K562 (cell line): ENCODE data around the gene TUT1. TPM values are rescaled to one million over a fixed set of nuclear protein-coding genes. Genes with fewer than 3 reads are reported as not detected.

Source experiments
- ATAC-seq: fragments of 200-7000 bp; cut with Tn5 transposase; 3 replicates; pipeline ENCODE4 v1.9.1; 2020; ENCODE audit warnings: moderate library complexity
- BruUV-seq: library from RNA; stranded (reverse); fragments of 400-500 nt; replicated peaks from 2 replicates; lab custom pipeline; 2021; lab: Mats Ljungman, UMichigan
- CTCF ChIA-PET: fragments of 300-600 bp; formaldehyde crosslinking; extraction: SDS; loops from one replicate; lab custom pipeline; 2021; ENCODE audit warnings: low intra/inter-chr PET ratio; lab: Yijun Ruan, JAX
- POLR2A ChIA-PET: fragments of 300-600, 350-650 bp; sonication (Branson Sonifier 250); formaldehyde crosslinking; extraction: SDS; loops from one replicate; lab custom pipeline; 2021; ENCODE audit warnings: antibody characterized with exemption, inconsistent platforms; lab: Yijun Ruan, JAX
- DNase-seq, 4 experiments: peaks; one replicate each; pipeline versions ENCODE4 v3.0.0 to v3.0.0-alpha.2; 2011 to 2018; ENCODE audit warnings: low spot score in 3 of 4, mixed read lengths in 3 of 4; ENCODE audit errors: extremely low read depth in 1 of 4
- FAIRE-seq: peaks from 2 replicates; lab custom pipeline; 2011; peaks lifted over from hg19 to GRCh38; lab: Jason Lieb, UNC
- H2AFZ ChIP-seq: 2 replicates; pipeline ENCODE4 v1.6.0; 2011; ENCODE audit warnings: low read depth, low read length, control low read depth, inconsistent platforms
- H3K27ac ChIP-seq: fragments of 200-600 bp; 3 replicates; pipeline ENCODE4 v1.8.0; 2011; ENCODE audit warnings: low read depth, mild to moderate bottlenecking, control low read depth, inconsistent platforms, low read length, moderate library complexity, mixed read lengths; ENCODE audit errors: extremely low read depth
- H3K27me3 ChIP-seq, 2 experiments: fragments of 300-600 bp in 1 of 2; 2 replicates in 1 of 2; 3 replicates in 1 of 2; pipeline versions ENCODE4 v1.6.0 to v1.8.0; 2011; ENCODE audit warnings: inconsistent platforms in 2 of 2, low read length in 2 of 2, mild to moderate bottlenecking in 1 of 2, mixed read lengths in 1 of 2, moderate library complexity in 1 of 2; ENCODE audit not compliant: control insufficient read depth in 2 of 2, insufficient read depth in 2 of 2
- H3K36me3 ChIP-seq: fragments of 300-600 bp; 3 replicates; pipeline ENCODE4 v1.8.0; 2011; ENCODE audit warnings: mild to moderate bottlenecking, low read length, inconsistent platforms; ENCODE audit not compliant: control insufficient read depth, insufficient read depth
- H3K4me1 ChIP-seq, 2 experiments: fragments of 200-600 bp in 1 of 2; replicated peaks in 1 of 2; 2 replicates in 1 of 2; 3 replicates in 1 of 2; pipeline versions ENCODE4 v1.5.1 to v1.8.0; 2011; ENCODE audit warnings: inconsistent platforms in 2 of 2, low read length in 2 of 2, mild to moderate bottlenecking in 1 of 2, mixed read lengths in 1 of 2, moderate library complexity in 1 of 2; ENCODE audit not compliant: control insufficient read depth in 2 of 2, insufficient read depth in 2 of 2
- H3K4me2 ChIP-seq: 2 replicates; pipeline ENCODE4 v1.6.1; 2011; ENCODE audit warnings: low read length, control low read depth, inconsistent platforms, mixed read lengths; ENCODE audit not compliant: insufficient read depth
- H3K4me3 ChIP-seq: fragments of 200-600 bp; sonication (generic), shearing (Covaris generic); 2 replicates; pipeline ENCODE4 v1.5.1; 2016; ENCODE audit warnings: control low read depth, inconsistent platforms
- H3K79me2 ChIP-seq: fragments of 200-600 bp; 3 replicates; pipeline ENCODE4 v1.8.0; 2011; ENCODE audit warnings: low read length, inconsistent platforms; ENCODE audit not compliant: control insufficient read depth, insufficient read depth
- H3K9ac ChIP-seq, 2 experiments: 2 replicates each; pipeline versions ENCODE4 v1.6.0 to v1.6.1; 2011; ENCODE audit warnings: low read depth in 2 of 2, low read length in 2 of 2, control low read depth in 1 of 2, inconsistent platforms in 1 of 2, mild to moderate bottlenecking in 1 of 2, mixed read lengths in 1 of 2; ENCODE audit not compliant: insufficient read depth in 1 of 2
- H3K9me1 ChIP-seq: one replicate; pipeline ENCODE4 v1.6.0; 2011; ENCODE audit warnings: inconsistent platforms, mild to moderate bottlenecking, low read length, moderate library complexity; ENCODE audit not compliant: control insufficient read depth, insufficient read depth
- H3K9me3 ChIP-seq: replicated peaks from 2 replicates; pipeline ENCODE4 v1.5.1; 2011; ENCODE audit warnings: low read depth, low read length, inconsistent platforms; ENCODE audit not compliant: control insufficient read depth, insufficient read depth
- H4K20me1 ChIP-seq: replicated peaks from 2 replicates; pipeline ENCODE4 v1.6.1; 2011; ENCODE audit warnings: low read length, inconsistent platforms, mixed read lengths; ENCODE audit not compliant: control insufficient read depth, insufficient read depth
- NFRKB ChIP-seq: fragments of 450-650 bp; IDR thresholded peaks from 2 replicates; pipeline ENCODE4 v1.6.1; 2016; ENCODE audit warnings: low read depth
- TCFL5 ChIP-seq: fragments of 250-450 bp; sonication (Bioruptor Pico); conservative IDR thresholded peaks from 2 replicates; pipeline ENCODE4 v1.6.1; 2021; ENCODE audit warnings: mild to moderate bottlenecking, moderate library complexity, matching md5 sums
- ZBTB11 ChIP-seq, 3 experiments: fragments of 200-800 bp in 1 of 3; fragments of 250-450 bp in 1 of 3; fragments of 450-650 bp in 1 of 3; sonication (Bioruptor Pico) in 1 of 3; sonication (Bioruptor generic) in 1 of 3; formaldehyde crosslinking in 1 of 3; IDR thresholded peaks; 2 replicates each; pipeline versions ENCODE4 v1.6.1 to v1.8.0; 2016 to 2022; ENCODE audit warnings: mild to moderate bottlenecking in 2 of 3, missing genetic modification characterization in 2 of 3, missing compliant biosample characterization in 1 of 3, moderate library complexity in 1 of 3
- ZBTB34 ChIP-seq: fragments of 250-450 bp; sonication (Bioruptor Pico); IDR thresholded peaks from 2 replicates; pipeline ENCODE4 v1.8.0; 2021; ENCODE audit warnings: mild to moderate bottlenecking, moderate library complexity
- ZNF79 ChIP-seq: fragments of 250-450 bp; sonication (Bioruptor Pico); IDR thresholded peaks from 2 replicates; pipeline ENCODE4 v1.4.0; 2020; ENCODE audit warnings: low read depth, mild to moderate bottlenecking, moderate library complexity
- WGBS: fragments of 100-300 bp; shearing (Covaris generic); methylation state at CpG from one replicate; pipeline ENCODE4 v1.1.6; 2016; ENCODE audit warnings: low coverage, mixed read lengths; ENCODE audit not compliant: insufficient coverage; ENCODE audit errors: missing lambda C conversion rate; 5-methylcytosine and 5-hydroxymethylcytosine counted together
- in situ Hi-C: fragments of 300-500 bp; cut with MboI; formaldehyde crosslinking; loops from 4 replicates; pipeline ENCODE4 v1.15.0; 2018; ENCODE audit warnings: inconsistent platforms, mixed read lengths
- intact Hi-C: fragments of 100-400 bp; cut with micrococcal nuclease; formaldehyde crosslinking; loops from 2 replicates; pipeline ENCODE4 v1.14.2; 2022
- polyA plus RNA-seq, 8 experiments: library from polyadenylated mRNA; depleted of rRNA in 4 of 8; stranded (reverse) in 5 of 8; unstranded in 3 of 8; fragments of >200 nt; fragmentation: Nextera tagmentation in 2 of 8; fragmentation: Illumina TruSeq in 1 of 8; extraction: Ambion mirVana in 2 of 8; extraction: Trizol in 1 of 8; gene quantifications; 2 replicates each; pipeline versions ENCODE4 v1.2.1 to v1.2.3, GENCODE V29; 2011 to 2014; ENCODE audit warnings: inconsistent platforms in 1 of 8, missing spikeins in 1 of 8
- total RNA-seq, 7 experiments: library from RNA; depleted of rRNA in 6 of 7; stranded (reverse); fragments of >200 nt in 6 of 7; fragmentation: Illumina TruSeq in 2 of 7; extraction: Trizol in 2 of 7; gene quantifications; 2 replicates each; pipeline versions ENCODE4 v1.2.1 to v1.2.3, GENCODE V29; 2011 to 2021; ENCODE audit warnings: low replicate concordance in 1 of 7

TUT1 gene
- total and polyA plus RNA-seq, 9 of the 15 experiments (the other 6 are each of a cell fraction or from before 2014, with no cell fraction given) = 0.66 to 44.3 (median 15.7) TPM

DNA sequence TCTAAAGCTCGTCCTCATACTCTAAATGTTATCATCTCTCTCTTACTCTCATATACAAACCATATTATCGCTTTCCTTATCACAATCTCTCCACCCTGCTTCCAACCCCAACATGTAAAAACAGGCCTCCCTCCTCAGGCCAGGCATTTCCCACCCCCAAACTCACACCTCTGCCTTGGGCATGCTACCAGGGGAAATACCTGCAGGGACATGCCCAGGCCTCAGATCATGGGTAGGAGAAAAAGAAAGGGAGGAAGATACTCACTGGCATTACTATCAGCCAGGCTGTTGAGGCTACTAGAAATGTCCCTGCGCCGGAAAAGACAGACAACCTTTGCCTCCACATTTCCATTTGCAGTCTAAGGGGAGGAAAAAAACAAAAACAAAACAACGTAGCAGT, 8.6 kb upstream of the TUT1 start (continued):
- TF ChIP-seq ZBTB11 (CRISPR knock-in tag; IDR thresholded peaks at IDR 0.05) (no peak), TCFL5 (no peak), NFRKB (no peak)

DNA sequence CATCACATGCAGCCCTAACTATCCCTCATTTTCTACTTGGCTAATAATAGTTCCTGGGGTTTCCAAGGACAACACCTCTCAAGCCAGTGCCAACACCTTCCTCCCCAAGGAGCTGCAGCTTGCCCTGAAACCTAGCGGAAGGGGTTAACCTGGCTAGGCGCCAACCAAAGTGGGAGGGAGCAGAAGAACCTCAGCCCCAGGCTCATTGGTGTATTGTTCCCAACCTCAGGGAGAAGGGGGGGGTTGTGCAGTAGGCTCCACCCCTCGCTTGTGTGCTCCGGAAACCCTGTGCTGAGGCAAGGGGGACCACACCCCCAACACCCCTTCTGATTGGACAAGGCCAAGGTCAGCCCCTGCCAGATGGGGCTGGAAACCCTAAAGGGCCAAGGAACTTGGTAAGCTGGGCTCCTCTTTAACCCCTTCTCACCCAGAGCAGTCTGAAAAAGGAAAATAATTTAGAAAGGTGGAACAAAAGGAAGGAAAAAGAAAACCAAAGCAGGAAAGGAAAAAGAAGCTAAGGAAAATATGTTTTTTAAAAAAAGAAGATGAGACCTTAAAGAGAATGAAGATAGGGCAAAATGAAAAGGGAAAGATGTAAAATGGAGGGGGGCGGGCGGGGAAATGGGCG, 7.9 kb upstream of the TUT1 start:
- Histone ChIP-seq H2AFZ (no peak overlapping the region), H3K27ac (peak overlapping the region; percentile 97), H3K9me1 (no peaks in the 10 kb centered on the region), H3K36me3 (peaks cover 73% of the 10 kb centered on the region), H3K27me3 (no peaks in the 10 kb centered on the region), H3K9me3 (no peaks in the 10 kb centered on the region), H3K4me3 (peak overlapping the region; percentile 95; the same call in 1 of the 2 replicates), H3K9ac (peak overlapping the region; percentile 33 to 95; a peak in 3 of 4 replicates), H3K4me1 (peaks cover 14 to 27% of the 10 kb centered on the region in 2 experiments; a peak in 4 of 5 replicates), H4K20me1 (no peaks in the 10 kb centered on the region), H3K79me2 (peaks cover 46% of the 10 kb centered on the region), H3K4me2 (peak overlapping the region; percentile 95)
- ATAC-seq (peak; percentile 81), FAIRE-seq (peak; percentile 100), DNase-seq (peak; percentile 95 to 99 (median 97))
- in situ Hi-C loops = no loop called here
- WGBS = 17% methylated on average over 5 of the region's 7 CpGs
- ChIA-PET POLR2A (interaction anchor here (0.5 to 1.6 kb wide), 9 partner anchors 13 to 1685 kb away, joined by 3 to 6 read pairs (median 3); partner anchors contain the start of genes C11orf98, CSKMT, EEF1G and TMEM109), CTCF (interaction anchor here (0.7 kb wide), 1 partner anchor 9 kb away, joined by 3 read pairs; no protein-coding TSS in a partner anchor)
- intact Hi-C loops = loop anchor here (1.0 to 10.0 kb wide), 2 partner anchors 47 to 286 kb away; partner anchors contain the start of genes GANAB and SLC3A2
- BruUV-seq = no TSS peak
- TF ChIP-seq ZNF79 (CRISPR knock-in tag) (no peak), ZBTB34 (CRISPR knock-in tag) (no peak)
